GM19035 (cell line): ENCODE measurements around the gene PDGFRB.
"Not testable (repeated sequence)": the region's sequence is repeated elsewhere in the genome, so short reads cannot be mapped to it uniquely, and the experiment has no call there.

Experiments used
- ATAC-seq: cut with Tn5 transposase; IDR thresholded peaks from one replicate; pipeline ENCODE4 v1.9.1; 2021; ENCODE audit not compliant: unreplicated experiment

Gene PDGFRB

DNA sequence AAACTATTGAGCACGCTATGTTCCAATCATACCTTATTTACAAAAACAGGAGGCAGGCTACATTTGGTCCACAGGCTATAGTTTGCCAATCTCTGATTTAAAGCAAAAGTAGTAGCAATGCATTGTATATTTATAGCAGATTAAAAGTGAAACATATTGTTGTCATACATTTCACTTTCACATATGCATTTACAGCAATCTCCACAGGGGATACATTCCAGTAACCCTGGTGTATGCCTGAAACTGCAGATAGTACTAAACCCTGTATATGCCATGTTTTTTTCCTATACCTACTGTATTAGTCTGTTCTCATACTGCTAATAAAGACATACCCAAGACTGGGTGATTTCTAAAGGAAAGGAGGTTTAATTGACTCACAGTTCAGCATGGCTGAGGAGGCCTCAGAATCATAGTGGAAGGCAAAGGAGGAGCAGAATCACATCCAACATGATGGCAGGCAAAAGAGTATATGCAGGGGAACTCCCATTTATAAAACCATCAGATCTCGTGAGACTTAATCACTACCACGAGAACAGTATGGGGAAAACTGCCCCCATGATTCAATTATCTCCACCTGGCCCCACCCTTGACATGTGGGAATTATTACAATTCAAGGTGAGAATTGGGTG is 63.4 kb downstream of the PDGFRB start:
- ATAC-seq = no peak

DNA sequence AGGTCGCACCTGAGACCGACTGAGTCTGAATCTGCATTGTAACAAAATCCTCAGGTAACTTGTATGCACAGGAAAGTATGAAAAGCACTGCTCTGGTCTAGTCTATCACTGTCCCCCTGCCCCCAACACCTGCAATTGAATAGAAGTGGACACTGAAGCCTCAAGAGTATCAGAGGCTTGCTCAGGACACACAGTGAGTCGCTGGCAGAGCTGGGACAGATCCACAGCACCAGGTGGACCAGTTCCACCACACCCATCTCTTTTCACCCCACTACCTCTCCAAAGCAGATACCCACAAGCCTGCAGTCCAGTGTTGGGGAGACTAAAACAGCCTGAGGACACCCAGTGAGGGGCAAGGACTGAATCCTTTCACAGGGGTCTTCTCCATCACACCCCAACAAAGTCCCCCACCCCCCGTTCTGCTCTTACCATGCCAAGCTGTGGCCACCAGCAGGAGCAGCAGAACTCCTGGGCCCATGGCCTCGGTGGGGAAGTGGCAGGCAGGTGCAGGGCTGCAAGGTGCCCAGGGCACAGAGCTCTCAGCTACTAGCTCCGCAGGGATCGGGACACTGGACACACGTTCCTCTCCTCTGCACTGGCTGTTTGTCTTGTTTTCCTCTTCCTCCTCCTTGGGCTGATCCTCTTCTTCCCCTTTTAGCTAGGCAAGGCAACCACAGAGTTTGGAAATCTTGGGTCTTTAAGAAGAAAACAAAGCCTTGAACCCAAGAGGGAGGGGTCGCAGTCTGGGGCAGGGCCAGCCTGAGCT is 69.5 kb downstream of the PDGFRB start, which contains the start of gene CSF1R:
Gene CSF1R (minus strand): TSS at position 605 of the 766 bp plus-strand sequence. CDS start 127 bp downstream, at position 478.
- ATAC-seq = no peak

DNA sequence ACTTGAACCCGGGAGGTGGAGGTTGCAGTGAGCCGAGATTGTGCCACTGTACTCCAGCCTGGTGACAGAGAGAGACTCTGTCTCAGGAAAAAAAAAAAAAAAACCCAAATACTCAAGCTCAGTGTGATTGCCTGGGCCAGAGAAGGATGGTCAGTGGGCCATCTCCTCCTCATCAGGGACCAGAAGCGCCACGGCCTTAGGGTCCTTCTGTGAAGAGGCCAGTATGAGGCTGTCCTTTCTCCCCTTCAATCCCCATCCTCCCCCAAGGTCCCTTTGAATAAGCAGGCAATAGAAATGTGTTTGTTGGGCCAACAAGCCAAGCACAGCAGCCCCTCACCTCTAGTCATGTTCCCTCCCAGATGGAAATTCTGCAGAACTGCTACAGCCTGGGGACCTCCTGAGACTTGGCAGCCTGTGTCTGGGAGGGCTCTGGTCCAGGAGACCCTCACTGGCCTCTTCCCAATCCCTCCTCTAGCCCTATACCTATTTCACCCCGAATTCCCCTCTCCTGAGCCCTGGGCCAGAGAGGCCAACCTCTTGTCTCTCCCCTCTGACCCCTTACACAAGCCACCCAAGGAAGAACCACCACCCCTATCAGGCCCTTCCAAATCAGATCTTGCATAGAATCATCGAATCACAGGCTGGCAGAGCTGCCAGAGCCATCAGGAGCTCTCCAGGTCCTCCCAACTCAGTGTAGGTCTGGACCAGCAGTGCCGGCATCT is 70.3 kb downstream of the PDGFRB start:
- no peak for ATAC-seq

DNA sequence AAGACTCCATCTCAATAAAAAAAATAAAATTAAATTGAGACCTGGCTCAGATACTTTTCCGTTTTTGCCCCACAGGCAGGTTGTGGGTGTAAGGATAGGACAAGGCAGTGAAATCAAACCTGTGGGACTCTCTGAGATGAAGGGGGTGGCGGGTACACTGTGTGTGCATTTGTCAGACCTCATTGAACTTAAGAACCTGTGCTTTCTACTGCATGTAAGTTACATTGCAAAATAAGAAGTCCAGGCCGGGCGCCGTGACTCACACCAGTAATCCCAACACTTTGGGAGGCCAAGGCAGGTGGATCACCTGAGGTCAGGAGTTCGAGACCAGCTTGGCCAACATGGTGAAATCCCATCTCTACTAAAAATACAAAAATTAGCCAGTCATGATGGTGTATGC is 70.9 kb downstream of the PDGFRB start:
- ATAC-seq = not testable (repeated sequence)

DNA sequence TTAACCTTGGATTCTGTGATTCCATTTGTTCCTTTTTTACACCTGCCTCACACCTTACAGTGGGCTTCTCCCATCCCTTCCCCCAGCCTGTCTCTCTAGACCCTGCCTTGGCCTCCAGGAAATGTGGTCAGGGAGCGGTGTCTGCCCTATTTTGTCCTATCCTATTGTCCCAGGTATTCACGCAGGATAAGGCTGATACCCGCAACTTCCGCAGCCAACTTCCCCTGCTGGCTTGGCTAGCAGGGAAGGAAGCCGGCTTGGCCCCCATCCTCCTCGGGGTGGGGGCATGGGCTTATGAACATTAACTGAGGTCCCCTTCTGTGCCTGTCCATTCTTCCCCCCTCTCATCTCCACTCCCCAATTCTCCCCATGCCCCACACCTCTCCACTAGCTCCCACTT is 72.8 kb downstream of the PDGFRB start:
- no peak for ATAC-seq

DNA sequence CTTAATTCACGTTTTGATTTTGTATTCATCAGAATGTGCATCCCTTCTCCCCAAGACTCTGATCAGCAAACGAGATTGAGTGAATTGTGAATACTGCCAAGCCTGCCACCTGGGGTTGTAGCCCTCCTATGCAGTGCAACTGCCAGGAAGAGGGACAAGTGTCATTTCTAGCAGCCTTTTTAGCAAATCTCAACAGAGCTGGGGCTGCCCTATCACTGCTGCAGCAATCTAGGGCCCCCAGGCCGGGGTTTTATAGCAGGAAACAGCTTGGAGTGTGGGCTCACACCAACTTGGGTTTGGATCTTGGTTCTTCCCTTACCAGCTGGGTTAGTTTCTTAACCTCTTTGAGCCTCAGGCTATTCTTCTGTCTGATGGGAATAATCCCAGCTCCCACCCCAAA is 73.3 kb downstream of the PDGFRB start:
- ATAC-seq = no peak

DNA sequence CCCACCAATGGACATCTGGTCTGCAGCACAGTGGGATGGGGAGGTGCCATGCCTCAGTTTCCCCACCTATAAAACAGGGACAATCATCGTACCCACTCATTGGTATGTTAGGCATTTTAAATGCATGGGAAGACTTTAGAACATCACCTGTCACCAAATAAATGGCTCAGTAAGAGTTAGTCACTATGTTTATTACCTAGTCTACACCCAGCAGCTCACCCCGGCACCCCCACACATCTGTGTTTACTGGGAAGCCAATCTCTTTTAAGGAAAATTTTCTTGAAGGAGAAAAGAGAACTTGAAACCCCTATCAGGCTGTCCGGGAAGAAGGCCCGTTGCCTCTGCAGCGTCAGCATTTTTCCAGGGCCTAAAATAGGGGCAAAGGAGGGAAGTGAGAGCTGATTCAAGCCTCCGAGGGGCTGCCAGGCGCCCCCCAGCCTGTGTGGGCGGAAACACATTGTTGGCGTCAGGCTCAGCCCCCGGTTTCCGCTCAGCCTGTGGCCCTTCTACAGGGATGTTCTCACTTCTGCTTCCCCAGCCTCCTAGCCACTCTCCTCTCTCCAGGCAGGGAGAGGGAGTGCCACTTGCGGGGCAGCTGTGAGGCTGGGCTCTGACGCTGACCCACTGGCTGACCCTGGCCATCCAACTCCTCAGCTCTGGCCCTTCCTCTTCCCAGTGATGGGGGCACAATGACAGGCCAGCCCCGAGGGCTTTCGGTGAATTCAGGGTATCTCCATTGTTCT is 73.9 kb downstream of the PDGFRB start:
- peak; percentile 82 for ATAC-seq

DNA sequence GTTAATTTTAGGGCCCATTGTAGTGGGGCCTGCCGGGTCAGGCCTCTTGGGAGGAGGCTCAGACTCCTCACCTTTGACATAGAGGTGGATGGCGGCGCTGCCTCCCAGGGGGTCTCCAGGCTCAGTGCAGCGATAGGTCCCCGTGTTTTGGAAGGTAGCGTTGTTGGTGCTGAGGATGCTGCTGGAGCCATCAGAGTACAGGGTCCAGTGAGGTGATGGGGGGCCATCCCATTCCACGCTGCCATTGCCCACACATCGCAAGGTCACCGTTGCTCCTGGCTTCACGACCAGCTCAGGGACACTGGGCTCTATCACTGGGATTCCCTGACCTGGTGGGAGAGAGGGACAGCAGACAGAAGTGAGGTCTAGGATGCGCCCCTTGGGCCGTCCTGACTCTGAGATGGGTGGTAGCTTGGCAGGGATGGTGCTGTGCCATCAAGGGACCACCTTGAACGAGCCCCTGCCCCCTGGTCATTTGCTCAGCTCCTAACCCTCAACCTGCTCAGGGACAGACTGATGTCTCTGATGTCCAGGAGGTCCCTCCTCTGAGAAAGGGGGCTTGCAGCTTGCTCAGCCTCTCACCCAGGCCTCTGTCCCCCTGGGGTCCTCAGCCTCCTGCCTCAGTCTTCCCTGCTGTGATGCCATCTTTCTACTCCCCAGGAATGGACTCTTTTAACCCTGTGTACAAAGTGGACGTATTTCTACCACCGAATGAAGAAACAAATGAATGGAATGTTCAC is 74.8 kb downstream of the PDGFRB start:
- ATAC-seq = no peak

DNA sequence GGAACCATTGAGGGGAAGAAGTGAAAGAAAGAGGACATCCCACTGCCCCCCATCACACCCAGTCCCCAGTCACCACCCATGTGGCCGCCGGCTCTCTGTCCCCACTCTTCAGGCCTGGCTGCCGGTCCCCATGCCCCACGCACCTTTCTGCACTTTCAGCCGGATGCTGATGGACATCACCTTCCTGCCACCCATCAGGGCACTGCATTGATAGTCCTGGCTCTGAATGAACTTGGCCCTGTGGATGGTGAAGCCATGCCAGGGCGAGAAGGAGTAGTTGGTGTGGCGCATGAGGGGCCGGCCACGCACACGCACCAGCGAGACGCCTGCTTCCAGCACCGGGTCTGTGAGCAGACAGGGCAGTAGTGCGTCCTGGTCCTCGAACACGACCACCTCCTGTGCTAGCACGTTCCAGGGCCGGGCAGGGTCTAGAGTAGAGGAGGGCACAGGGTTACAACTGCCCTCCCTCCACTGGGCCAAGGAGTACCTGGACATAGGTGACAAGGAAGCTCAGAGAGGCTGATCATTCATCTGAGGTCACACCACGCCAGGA is 75.7 kb downstream of the PDGFRB start:
- ATAC-seq = no peak

DNA sequence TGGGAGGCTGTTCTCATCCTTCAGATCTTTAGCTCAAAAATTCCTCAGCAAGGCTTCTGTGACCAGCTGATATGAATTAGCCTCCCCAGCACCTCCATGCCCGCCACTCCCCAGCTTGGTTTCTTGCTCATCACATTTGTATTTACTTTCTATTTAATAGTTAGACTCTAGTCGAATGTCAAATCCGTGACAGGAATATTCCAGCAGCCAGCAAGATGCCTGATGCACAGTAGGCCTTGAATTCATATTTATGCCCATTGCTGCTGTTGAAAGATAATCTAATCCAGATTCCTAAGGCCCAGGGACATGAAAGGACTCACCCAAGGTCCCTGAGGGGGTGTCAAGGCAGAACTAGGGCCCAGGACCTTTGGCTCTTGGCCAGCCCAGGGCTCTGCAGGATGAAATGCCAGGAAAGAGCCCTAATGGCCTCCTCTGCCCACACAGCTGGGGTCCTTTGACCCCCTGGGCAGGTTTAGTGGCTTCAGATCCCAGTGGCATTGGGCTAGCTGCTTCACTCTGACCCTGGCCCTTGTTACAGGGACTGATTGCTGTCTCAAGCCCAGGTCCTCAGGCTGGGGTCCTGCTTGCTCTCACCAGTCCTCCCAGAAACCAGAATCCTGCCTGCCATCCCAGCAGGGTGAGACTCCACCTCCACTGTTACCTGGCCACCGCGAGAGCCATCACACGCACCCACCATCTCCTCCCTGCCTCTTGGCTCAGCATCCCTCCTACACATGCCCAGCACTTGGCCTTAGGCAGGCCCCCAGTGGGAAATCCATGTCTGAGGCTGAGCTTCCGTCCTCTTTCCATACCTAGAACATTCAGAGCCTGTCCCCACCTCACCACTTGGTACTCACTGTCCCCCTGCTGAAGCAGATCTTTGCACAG is 76.6 kb downstream of the PDGFRB start:
- ATAC-seq = no peak

DNA sequence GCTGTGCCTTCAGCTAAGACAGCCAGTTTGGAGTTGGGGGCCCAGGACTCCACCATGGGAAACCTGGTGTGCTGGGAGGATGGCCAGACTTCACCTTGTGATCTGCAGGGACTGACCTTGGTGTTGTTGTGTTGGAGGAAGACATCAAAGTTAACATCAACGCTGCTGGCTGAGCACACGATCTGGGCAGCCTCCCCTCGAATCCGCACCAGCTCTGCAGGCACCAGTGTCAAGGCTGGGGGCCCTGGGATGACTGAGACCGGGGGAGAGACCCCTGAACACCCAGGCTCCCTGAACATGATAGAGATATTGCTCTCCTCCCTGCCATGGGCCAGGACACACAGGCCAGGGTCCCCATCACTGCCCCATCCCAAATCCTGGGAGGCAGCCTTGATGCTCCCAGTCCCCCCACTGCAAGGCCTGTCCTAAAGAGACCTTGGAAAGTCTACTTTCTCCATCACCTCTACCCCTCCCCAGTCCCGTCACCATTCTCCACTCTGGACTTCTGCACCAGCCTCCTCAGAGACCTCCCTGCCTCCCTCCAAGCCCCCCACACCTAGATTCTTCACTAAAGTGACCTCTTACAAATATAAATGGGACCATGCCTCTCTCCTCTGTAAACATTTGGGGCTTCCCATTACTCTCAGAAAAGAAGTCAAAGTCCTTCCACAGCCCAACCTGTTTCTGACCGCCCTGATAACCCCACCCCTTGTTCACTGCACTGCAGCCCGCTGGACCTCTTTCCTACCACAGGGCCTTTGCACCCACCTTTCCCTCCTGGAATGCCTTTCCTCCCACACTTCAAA is 77.4 kb downstream of the PDGFRB start:
- no peak for ATAC-seq

DNA sequence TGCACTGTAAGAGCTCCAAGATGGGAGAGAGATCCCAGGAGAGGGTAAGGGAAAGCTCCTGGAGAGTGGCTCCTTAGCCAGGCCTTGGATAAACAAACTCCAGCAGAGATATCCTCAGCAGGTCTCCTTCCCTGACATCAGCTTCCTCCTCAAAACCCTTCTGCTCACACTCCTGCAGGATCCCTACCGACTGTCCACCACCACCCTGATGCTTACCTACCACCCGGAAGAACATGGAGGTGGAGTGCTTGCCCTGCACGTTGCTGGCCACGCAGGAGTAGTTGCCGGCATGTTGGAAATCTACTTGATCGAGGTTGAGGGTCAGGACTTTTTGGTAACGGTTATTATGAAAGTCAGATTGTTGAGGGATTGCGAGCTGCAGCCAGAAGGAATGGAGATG is 78.6 kb downstream of the PDGFRB start:
- ATAC-seq = no peak

DNA sequence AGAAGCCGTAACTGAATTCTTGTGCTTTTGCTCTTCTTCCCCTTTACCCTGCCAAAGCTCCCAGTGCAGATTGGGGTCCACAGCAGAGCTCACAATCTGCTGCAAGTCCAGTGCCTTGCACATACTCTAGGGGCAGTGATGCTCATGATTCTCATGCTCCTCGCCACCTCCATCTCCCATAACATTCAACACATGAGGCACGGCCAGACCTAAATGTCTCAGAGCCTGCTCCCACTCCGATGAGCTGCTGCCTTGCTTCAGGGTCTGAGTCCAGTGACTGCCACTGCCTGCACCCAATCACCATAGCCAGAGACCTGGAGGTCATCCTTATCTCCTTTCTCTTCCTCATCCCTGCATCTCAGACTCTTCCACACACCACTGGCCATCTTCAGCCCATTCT is 79.8 kb downstream of the PDGFRB start:
- no peak for ATAC-seq

DNA sequence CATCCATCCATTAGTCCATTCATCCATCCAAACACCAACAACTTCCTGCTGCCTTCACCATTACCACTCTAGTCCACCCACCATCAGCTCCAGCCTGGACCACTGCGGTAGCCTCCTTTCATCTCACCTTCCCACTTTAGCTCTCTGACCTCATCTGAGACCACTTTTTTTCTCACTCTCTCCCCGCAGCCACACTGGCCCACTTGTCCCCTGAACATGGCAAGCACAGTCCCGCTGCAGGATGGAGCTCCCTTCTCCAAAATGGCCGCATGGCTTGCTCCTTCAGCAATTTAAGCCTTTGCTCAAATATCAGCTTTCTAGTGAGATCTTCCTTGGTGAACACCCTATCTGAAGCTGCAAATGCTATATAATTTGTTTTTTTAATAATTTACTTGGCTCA is 80.4 kb downstream of the PDGFRB start:
- no peak for ATAC-seq

DNA sequence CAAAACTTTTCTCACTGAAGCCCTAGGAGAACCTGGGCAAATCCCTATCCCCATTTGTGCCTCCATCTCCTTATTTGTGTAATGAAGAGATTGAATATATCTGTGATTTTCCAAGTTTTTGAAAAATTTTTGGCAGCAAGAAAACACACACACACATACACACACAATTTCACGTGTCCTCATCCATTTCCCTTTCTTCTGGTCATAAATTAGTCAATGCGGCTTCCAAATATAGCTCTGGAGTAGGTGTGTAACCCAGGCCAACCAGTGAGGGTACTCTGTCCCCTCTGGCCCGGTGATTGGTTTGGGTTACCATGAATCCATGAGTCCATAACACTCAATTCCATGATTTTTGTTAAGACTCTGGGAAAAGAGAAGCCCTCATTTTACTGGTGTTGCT is 82.0 kb downstream of the PDGFRB start:
- ATAC-seq = no peak

DNA sequence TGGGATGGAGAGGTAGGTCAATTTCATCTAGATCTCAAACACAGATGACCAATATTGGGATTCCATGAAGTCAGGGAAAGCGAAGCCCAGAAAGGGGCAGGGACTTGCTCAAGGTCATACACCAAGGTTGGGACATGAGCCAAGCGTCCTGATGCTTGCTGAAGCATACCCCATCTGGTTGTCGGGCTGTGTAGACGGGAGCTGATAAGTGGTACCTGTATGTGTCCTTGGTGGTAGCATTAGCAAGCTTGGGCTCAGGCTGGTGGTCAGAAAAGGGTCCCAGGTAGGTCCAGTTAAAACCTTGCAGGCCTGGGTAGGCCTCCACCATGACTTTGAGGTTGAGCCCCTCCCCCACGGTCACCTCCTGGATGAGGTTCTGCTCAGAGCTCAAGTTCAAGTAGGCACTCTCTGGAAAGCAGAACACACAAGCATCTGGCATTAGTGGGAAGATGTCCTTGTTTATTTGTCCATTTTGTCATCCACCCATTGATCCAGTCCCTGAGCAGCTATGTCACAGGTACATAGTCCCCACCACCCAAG is 82.5 kb downstream of the PDGFRB start:
- no peak for ATAC-seq

DNA sequence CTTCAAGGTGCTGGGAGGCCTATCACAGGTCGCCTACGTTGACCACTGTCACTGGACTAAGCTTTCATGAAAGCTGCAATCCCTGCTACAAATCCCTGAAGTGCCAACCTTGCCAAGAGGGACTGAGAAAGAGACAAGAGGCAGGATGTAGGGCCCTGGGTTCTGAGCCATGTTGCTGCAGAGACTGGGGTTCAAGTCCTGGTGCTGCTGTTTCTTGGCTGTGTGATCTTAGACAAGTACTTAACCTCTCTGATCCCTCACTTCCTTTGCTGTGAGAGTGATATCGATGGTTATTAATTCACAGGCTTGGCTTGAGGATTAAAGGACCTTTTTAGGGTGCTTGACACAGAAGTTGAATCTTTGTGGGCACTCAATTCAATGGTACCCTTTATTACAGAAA is 84.8 kb downstream of the PDGFRB start:
- ATAC-seq = no peak
